Activated naive CD8-positive, alpha-beta T cell treated with anti-CD3 and anti-CD28 coated beads, Interleukin-2, amount 50 U/mL, for 24 hours (primary cell): ENCODE measurements around the gene SYTL4.

Experiments used
- ATAC-seq: fragments of 150-1000 bp; cut with Tn5 transposase; one replicate; pipeline ENCODE4 v1.10.0; 2021
- DNase-seq: peaks from one replicate; pipeline ENCODE4 v3.0.0; 2021
- H3K27ac Mint-ChIP-seq: one replicate; pipeline ENCODE4 v1.8.0; 2021; ENCODE audit warnings: mild to moderate bottlenecking, mixed read lengths
- H3K27me3 Mint-ChIP-seq: one replicate; pipeline ENCODE4 v1.8.0; 2021; ENCODE audit warnings: mixed read lengths
- H3K36me3 Mint-ChIP-seq: one replicate; pipeline ENCODE4 v1.8.0; 2021; ENCODE audit warnings: low read depth, mixed read lengths
- H3K4me1 Mint-ChIP-seq: one replicate; pipeline ENCODE4 v1.8.0; 2021; ENCODE audit warnings: mixed read lengths
- H3K4me3 Mint-ChIP-seq: one replicate; pipeline ENCODE4 v1.8.0; 2021; ENCODE audit warnings: mild to moderate bottlenecking, moderate library complexity, mixed read lengths
- H3K9me3 Mint-ChIP-seq: one replicate; pipeline ENCODE4 v1.8.0; 2021; ENCODE audit warnings: mixed read lengths

SYTL4 gene

DNA sequence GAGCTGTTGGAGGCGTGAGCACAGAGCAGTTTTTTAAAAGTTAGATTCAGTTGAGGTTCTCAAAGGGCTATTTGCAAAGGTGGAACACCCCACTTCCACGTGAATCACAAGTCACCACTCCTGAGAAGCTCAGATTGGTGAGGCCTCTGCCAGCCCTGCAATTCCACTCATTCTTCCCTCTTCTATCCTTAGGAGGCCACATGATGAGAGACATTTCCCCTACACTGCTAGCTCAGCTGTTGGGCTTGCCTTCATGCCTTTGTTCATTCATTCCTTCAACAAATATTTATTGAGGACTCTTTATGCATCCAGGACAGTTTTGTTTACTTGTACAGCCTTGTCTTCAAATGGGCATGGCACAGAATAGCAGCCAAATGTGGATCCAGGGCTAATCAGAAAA, 84.2 kb downstream of the SYTL4 start:
- Mint-ChIP-seq H3K4me1 (no peaks in the 10 kb centered on the region), H3K4me3 (no peak overlapping the region), H3K27ac (no peak overlapping the region), H3K9me3 (no peaks in the 10 kb centered on the region), H3K36me3 (no peaks in the 10 kb centered on the region), H3K27me3 (peaks cover 3% of the 10 kb centered on the region)
- ATAC-seq = no peak
- DNase-seq = no peak

DNA sequence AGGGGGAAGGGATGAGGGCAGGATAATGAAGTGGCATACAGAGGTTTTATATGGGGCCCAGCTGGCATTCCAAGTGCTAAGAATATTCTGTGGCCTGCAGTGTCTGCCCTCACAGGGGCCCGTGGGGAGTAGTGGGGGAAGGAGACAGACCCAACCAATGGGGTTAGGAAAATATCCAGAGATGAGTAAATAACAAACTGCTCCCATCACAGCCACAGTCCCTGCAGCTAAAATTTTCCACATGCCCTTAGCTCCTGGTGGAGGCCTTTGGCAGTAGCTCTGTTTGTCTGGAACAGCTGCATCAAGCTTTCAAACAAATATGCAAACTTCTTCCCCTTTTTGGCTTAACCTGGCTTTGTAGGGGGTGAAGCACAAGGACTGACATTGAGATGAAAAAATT, 84.8 kb downstream of the SYTL4 start:
- H3K27ac Mint-ChIP-seq = no peak overlapping the region
- no peak for ATAC-seq

DNA sequence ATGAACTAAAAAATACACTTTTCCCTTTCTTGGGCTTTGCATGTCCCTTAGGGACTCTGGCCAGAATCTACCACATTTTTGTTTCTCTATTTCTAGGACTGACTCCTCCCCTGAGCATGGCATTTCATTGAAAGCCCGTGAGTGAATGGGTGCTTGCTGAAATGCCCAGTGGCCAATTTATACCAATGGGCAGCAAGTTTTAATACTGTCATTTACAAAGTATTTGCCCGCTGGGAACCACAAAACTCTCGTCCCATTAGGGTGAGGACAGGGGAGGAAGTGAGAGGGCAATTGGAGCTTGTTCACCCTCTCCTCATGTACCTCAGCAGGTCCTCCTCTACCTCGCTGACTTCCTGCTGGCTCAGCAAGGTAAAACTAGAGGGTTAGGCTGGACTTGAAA, 86.8 kb downstream of the SYTL4 start:
- Mint-ChIP-seq H3K27me3 (peaks cover 3% of the 10 kb centered on the region), H3K4me1 (no peaks in the 10 kb centered on the region)
- ATAC-seq = no peak

More for the DNA sequence above, 84.8 kb downstream of the SYTL4 start:
- Mint-ChIP-seq H3K9me3 (no peaks in the 10 kb centered on the region), H3K4me1 (no peaks in the 10 kb centered on the region), H3K4me3 (no peak overlapping the region), H3K36me3 (no peaks in the 10 kb centered on the region), H3K27me3 (peaks cover 3% of the 10 kb centered on the region)
- DNase-seq = no peak

DNA sequence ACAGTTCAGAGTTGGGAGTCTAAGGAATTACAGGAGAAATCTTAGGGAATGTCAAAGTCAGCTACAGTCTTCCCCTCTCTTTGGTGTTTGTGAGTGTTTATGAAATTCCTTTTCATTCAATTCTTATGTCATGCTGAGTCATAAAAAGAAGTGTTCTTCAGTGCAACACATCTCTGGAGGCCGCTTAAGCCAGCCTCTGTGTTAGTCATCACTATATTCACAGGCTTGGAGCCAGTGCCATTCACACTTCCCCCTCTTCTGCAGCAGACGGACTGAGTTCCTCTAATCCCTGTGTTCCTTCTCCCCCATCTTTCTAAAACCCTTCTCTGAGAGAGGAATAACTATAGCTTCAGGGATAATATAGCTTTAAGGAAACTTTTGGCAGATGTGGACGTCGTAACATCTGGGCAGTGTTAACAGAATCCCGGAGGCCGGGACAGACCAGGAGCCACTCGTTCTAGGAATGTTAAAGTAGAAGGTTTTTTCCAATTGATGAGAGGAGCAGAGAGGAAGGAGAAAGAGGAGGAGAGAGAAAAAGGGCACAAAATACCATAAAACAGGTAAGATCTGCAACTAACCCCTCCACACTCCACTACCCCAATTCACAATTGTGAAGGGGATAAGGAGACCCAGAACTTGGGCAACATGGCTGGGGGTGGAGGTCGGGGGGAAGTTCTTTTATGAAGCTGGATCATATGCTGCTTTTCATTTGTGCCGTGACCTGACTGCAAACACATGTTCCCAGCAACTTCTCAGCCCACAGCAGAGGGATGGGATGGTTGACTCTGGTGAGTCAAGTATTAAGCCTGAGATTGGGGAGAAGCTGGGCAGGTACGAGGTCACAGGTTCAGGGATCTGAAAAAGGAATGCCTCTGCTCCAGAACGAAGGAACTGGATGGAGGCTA, 87.7 kb downstream of the SYTL4 start, which contains the start of gene SRPX2:
TSS of gene SRPX2 (plus strand) at position 244 of the 905 bp plus-strand sequence. CDS start 2,124 bp downstream, outside the sequence.
- ATAC-seq (no peak), DNase-seq (no peak)
- H3K27ac Mint-ChIP-seq = no peak within 1 kb of the TSS
- H3K36me3 Mint-ChIP-seq = no peaks in the 10 kb centered on the region
- H3K4me3 Mint-ChIP-seq = no peak within 1 kb of the TSS
- peaks cover 8% of the 10 kb centered on the region for H3K27me3 Mint-ChIP-seq
- H3K4me1 Mint-ChIP-seq = no peaks in the 10 kb centered on the region
- no peaks in the 10 kb centered on the region for H3K9me3 Mint-ChIP-seq

More for the DNA sequence above, 86.8 kb downstream of the SYTL4 start:
- Mint-ChIP-seq H3K9me3 (no peaks in the 10 kb centered on the region), H3K36me3 (no peaks in the 10 kb centered on the region), H3K4me3 (no peak overlapping the region), H3K27ac (no peak overlapping the region)
- DNase-seq = no peak

DNA sequence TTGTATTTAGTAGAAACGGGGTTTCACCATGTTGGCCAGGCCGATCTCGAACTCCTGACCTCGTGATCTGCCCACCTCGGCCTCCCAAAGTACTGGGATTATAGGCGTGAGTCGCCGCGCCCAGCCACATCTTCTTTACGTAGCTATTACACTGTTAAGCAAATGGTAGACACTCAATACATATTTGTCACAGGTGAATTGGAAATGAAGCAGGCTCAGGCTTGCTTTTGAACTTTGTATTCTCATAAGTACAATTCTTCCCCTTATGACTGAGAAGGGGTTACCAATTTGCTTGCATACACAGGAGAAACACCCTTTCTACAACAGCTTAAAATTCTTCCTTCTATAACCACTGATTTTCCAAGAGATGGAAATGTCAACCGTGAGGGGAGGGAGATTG, 88.7 kb downstream of the SYTL4 start:
- no peaks in the 10 kb centered on the region for H3K4me1 Mint-ChIP-seq
- peaks cover 8% of the 10 kb centered on the region for H3K27me3 Mint-ChIP-seq
- H3K4me3 Mint-ChIP-seq = no peak overlapping the region
- no peaks in the 10 kb centered on the region for H3K9me3 Mint-ChIP-seq
- ATAC-seq = no peak
- no peak overlapping the region for H3K27ac Mint-ChIP-seq
- H3K36me3 Mint-ChIP-seq = no peaks in the 10 kb centered on the region
- no peak for DNase-seq

DNA sequence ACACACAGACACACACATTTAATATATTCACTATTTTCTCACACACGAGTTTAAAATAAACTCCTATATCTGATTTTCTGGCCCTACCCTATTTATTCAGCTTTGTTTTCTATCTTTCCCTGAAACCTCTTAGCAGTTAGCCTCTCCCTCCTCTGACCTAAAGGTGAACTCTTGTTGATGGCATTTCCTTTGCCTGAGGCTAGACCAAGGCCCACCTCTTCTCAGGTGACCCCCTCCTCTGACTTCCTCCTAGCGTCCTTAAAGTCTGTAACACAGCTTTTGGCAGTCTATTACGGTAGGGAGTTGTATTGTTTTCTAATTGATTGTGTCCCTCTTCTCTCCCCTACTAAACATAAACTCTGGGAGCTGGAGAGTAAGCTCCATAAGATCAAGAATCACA, 89.6 kb downstream of the SYTL4 start:
- no peaks in the 10 kb centered on the region for H3K4me1 Mint-ChIP-seq
- DNase-seq (no peak), ATAC-seq (no peak)
- no peaks in the 10 kb centered on the region for H3K9me3 Mint-ChIP-seq
- H3K36me3 Mint-ChIP-seq = no peaks in the 10 kb centered on the region
- H3K27ac Mint-ChIP-seq = no peak overlapping the region
- no peak overlapping the region for H3K4me3 Mint-ChIP-seq
- peaks cover 10% of the 10 kb centered on the region for H3K27me3 Mint-ChIP-seq

DNA sequence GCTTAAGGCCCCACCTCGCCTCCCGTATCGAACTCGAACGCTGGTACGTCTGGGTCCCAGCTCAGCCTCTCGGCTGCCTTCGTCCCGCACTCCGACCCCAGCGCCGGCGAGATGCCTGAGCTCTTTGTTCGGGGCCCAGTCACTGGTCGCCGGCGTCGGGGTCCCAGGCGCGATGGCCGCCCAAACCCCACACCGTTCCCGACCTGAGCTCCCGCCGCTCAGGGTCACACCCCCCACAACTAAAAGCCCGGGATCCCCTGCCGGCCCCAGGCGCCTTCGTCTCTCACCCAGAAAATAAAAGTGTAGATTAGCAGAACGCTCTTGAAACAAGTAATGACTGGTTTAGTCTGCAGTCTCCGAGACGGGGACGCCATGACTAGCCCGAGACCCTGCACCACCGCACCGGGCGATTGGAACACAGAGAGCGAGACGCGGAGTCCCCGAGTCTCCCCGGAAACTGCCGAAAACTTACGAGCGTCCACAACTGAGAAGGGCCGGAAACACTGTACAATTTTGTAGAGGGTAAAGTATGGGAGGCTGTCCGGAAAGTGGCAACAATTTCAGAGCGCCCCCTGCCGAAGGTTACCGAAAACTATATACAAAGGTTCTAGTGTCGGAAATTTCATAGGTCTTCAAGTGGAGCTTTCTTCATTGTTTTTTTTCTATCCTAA, 95.5 kb downstream of the SYTL4 start, which contains the start of gene TSPAN6:
TSS of gene TSPAN6 (minus strand) at position 486 of the 671 bp plus-strand sequence. CDS start at position 374, 112 bp downstream.
- DNase-seq (peak; percentile 71), ATAC-seq (peak; percentile 97)
- Mint-ChIP-seq H3K36me3 (no peaks in the 10 kb centered on the region), H3K9me3 (no peaks in the 10 kb centered on the region), H3K4me3 (peak within 1 kb of the TSS; percentile 81), H3K27ac (peak within 1 kb of the TSS; percentile 74), H3K4me1 (peaks cover 7% of the 10 kb centered on the region), H3K27me3 (peaks cover 16% of the 10 kb centered on the region)

DNA sequence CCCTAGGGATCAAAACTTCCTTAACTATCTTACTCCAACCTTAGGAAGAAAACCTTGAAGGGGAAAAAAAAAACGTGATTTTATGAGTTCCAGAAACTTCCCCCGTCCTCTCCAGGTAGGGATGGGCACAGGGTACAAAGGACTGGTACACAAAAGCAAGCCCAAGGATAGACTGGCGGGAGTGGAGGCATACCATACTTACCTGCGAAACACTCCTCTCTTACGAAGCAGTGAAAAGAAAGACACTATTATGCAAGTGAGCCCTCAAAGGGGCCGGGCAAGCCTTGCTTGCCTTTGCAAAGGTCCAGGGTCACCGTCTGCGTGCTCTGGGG, 96.0 kb downstream of the SYTL4 start:
- Mint-ChIP-seq H3K27me3 (peaks cover 16% of the 10 kb centered on the region), H3K4me1 (peaks cover 7% of the 10 kb centered on the region), H3K9me3 (no peaks in the 10 kb centered on the region), H3K36me3 (no peaks in the 10 kb centered on the region), H3K4me3 (no peak overlapping the region), H3K27ac (no peak overlapping the region)
- ATAC-seq (no peak), DNase-seq (no peak)

DNA sequence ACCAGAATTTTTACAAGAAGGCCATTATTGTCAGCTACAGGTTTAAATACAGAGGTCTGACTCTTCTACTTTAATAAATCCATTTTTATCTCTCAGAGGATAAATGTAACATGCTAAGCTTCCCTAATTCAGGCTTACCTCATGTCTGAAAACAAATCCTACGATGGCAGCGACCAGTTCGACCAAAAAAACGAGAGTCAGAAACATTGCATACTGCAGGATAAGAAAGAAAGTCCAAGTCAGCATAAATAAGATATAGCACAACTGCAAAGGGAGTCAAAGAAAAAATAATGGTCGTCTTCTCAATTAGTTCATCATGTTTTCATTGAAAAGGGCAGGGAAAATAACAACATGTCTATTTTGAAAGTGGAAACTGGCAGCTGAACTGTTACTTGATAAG, 96.9 kb downstream of the SYTL4 start:
- H3K27me3 Mint-ChIP-seq = peaks cover 16% of the 10 kb centered on the region
- H3K9me3 Mint-ChIP-seq = no peaks in the 10 kb centered on the region
- no peaks in the 10 kb centered on the region for H3K36me3 Mint-ChIP-seq
- ATAC-seq (no peak), DNase-seq (no peak)
- peaks cover 7% of the 10 kb centered on the region for H3K4me1 Mint-ChIP-seq
- no peak overlapping the region for H3K27ac Mint-ChIP-seq
- no peak overlapping the region for H3K4me3 Mint-ChIP-seq

DNA sequence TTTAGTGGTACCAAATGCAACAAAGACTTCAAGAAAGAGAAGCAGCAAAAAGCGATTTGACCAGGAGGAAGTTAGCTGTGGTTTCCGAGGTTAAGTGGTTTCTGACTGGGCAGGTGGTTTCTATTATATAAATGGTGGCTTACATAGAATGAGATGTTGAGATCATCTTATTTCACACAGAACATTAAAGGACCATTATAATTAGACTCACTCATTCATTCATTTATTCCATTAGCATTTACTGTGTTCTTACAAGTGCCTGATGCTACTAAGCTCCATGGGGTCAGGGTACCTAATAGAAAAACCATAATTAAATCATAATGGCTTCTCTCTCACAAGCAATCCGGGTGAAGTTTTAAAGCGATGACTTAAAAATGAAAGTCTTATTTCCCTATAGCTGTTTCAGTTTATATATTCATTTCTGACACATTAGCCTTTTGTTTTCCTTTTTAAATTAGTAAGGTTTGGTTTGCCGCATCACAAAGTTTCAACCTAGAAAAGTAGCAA, 105.9 kb downstream of the SYTL4 start:
- Mint-ChIP-seq H3K27me3 (peaks cover 7% of the 10 kb centered on the region), H3K27ac (no peak overlapping the region), H3K9me3 (no peaks in the 10 kb centered on the region), H3K4me1 (peaks cover 10% of the 10 kb centered on the region), H3K4me3 (no peak overlapping the region), H3K36me3 (no peaks in the 10 kb centered on the region)
- DNase-seq (peak; percentile 1), ATAC-seq (peak; percentile 54)
